H9 (cell line): Measurements from ENCODE around the gene YRDC. TPM values are rescaled to one million over a fixed set of nuclear protein-coding genes. Genes with fewer than 3 reads are reported as not detected.

Experiments used
- DNase-seq: peaks from one replicate; pipeline ENCODE4 v3.0.0-alpha.2; 2017
- H2AFZ ChIP-seq: one replicate; pipeline ENCODE4 v1.6.1; 2013; ENCODE audit warnings: mild to moderate bottlenecking, low read length, control low read depth, moderate library complexity
- H2AK5ac ChIP-seq: 2 replicates; pipeline ENCODE4 v1.6.1; 2013; ENCODE audit warnings: low read length, control low read depth, mixed read lengths; ENCODE audit not compliant: insufficient read length
- H2BK120ac ChIP-seq: one replicate; pipeline ENCODE4 v1.6.1; 2013; ENCODE audit warnings: low read depth, mild to moderate bottlenecking, low read length, control low read depth, inconsistent platforms; ENCODE audit not compliant: poor library complexity, severe bottlenecking
- H2BK12ac ChIP-seq: 2 replicates; pipeline ENCODE4 v1.6.1; 2013; ENCODE audit warnings: low read length, control low read depth, mixed read lengths, low read depth; ENCODE audit not compliant: insufficient read length
- H2BK15ac ChIP-seq: 2 replicates; pipeline ENCODE4 v1.6.1; 2013; ENCODE audit warnings: low read depth, low read length, control low read depth
- H2BK20ac ChIP-seq: one replicate; pipeline ENCODE4 v1.6.1; 2013; ENCODE audit warnings: low read depth, mild to moderate bottlenecking, low read length, control low read depth, inconsistent platforms; ENCODE audit not compliant: poor library complexity, severe bottlenecking
- H2BK5ac ChIP-seq: 2 replicates; pipeline ENCODE4 v1.6.1; 2013; ENCODE audit warnings: low read length, control low read depth, mixed read lengths; ENCODE audit not compliant: insufficient read length
- H3K14ac ChIP-seq: 2 replicates; pipeline ENCODE4 v1.6.1; 2013; ENCODE audit warnings: low read length, control low read depth; ENCODE audit not compliant: insufficient read depth
- H3K18ac ChIP-seq: 2 replicates; pipeline ENCODE4 v1.6.1; 2013; ENCODE audit warnings: low read depth, mild to moderate bottlenecking, mixed read lengths, low read length, control low read depth; ENCODE audit not compliant: insufficient read length
- H3K23ac ChIP-seq: 2 replicates; pipeline ENCODE4 v1.6.1; 2013; ENCODE audit warnings: low read length, control low read depth, mixed read lengths, low read depth; ENCODE audit not compliant: insufficient read length
- H3K23me2 ChIP-seq: 2 replicates; pipeline ENCODE4 v1.6.1; 2013; ENCODE audit warnings: low read depth, mild to moderate bottlenecking, mixed read lengths, low read length, control low read depth; ENCODE audit not compliant: insufficient read length, poor library complexity, severe bottlenecking
- H3K27ac ChIP-seq: 2 replicates; pipeline ENCODE4 v1.5.1; 2013; ENCODE audit warnings: low read length, control low read depth, mixed read lengths, low read depth; ENCODE audit not compliant: insufficient read length
- H3K27me3 ChIP-seq: 2 replicates; pipeline ENCODE4 v1.6.1; 2013; ENCODE audit warnings: low read length, control low read depth, inconsistent platforms; ENCODE audit not compliant: insufficient read depth
- H3K4ac ChIP-seq: 2 replicates; pipeline ENCODE4 v1.6.1; 2013; ENCODE audit warnings: low read depth, mild to moderate bottlenecking, control low read depth, inconsistent platforms, low read length, moderate library complexity
- H3K4me1 ChIP-seq: 2 replicates; pipeline ENCODE4 v1.6.1; 2013; ENCODE audit warnings: low read length, control low read depth, inconsistent platforms; ENCODE audit not compliant: insufficient read depth
- H3K4me2 ChIP-seq: 2 replicates; pipeline ENCODE4 v1.6.1; 2013; ENCODE audit warnings: low read length, control low read depth, mixed read lengths; ENCODE audit not compliant: insufficient read length, insufficient read depth
- H3K56ac ChIP-seq: 2 replicates; pipeline ENCODE4 v1.6.1; 2013; ENCODE audit warnings: low read depth, mild to moderate bottlenecking, mixed read lengths, low read length, control low read depth; ENCODE audit not compliant: insufficient read length
- H3K79me1 ChIP-seq: 2 replicates; pipeline ENCODE4 v1.6.1; 2013; ENCODE audit warnings: low read depth, mild to moderate bottlenecking, moderate library complexity, low read length, control low read depth, inconsistent platforms; ENCODE audit not compliant: insufficient read depth, poor library complexity, severe bottlenecking
- H3K79me2 ChIP-seq: 2 replicates; pipeline ENCODE4 v1.6.1; 2013; ENCODE audit warnings: low read length, control low read depth, inconsistent platforms; ENCODE audit not compliant: insufficient read depth
- H3K9ac ChIP-seq: 2 replicates; pipeline ENCODE4 v1.6.1; 2013; ENCODE audit warnings: low read length, control low read depth, mixed read lengths; ENCODE audit not compliant: insufficient read length; ENCODE audit errors: extremely low read depth
- H3K9me3 ChIP-seq: one replicate; pipeline ENCODE4 v1.6.1; 2013; ENCODE audit warnings: low read depth, low read length, inconsistent platforms; ENCODE audit not compliant: control insufficient read depth
- H3T11ph ChIP-seq: one replicate; pipeline ENCODE4 v1.6.1; 2013; ENCODE audit warnings: mild to moderate bottlenecking, low read length, control low read depth, inconsistent platforms
- H4K20me1 ChIP-seq: one replicate; pipeline ENCODE4 v1.6.1; 2013; ENCODE audit not compliant: control insufficient read depth, insufficient read length, insufficient read depth
- H4K5ac ChIP-seq: 2 replicates; pipeline ENCODE4 v1.6.1; 2013; ENCODE audit warnings: low read depth, mild to moderate bottlenecking, mixed read lengths, low read length, control low read depth; ENCODE audit not compliant: insufficient read length
- H4K8ac ChIP-seq: replicated peaks from 2 replicates; pipeline ENCODE4 v1.6.1; 2013; ENCODE audit warnings: low read length, control low read depth, mixed read lengths, low read depth; ENCODE audit not compliant: insufficient read length
- H4K91ac ChIP-seq: 2 replicates; pipeline ENCODE4 v1.6.1; 2013; ENCODE audit warnings: low read depth, mild to moderate bottlenecking, moderate library complexity, mixed read lengths, low read length, control low read depth; ENCODE audit not compliant: insufficient read length
- H3K27ac Mint-ChIP-seq, 3 experiments: 2 replicates in 2 of 3; 3 replicates in 1 of 3; pipeline ENCODE4 v1.8.0; 2020 to 2021; ENCODE audit warnings: mixed read lengths in 3 of 3, mild to moderate bottlenecking in 1 of 3, moderate library complexity in 1 of 3
- H3K27me3 Mint-ChIP-seq: 2 replicates; pipeline ENCODE4 v1.8.0; 2021; ENCODE audit warnings: low read depth, mild to moderate bottlenecking, moderate library complexity, mixed read lengths
- H3K36me3 Mint-ChIP-seq, 3 experiments: 2 replicates in 2 of 3; 3 replicates in 1 of 3; pipeline ENCODE4 v1.8.0; 2020 to 2021; ENCODE audit warnings: low read depth in 3 of 3, mixed read lengths in 3 of 3; ENCODE audit not compliant: insufficient read depth in 1 of 3
- H3K4me1 Mint-ChIP-seq, 2 experiments: 2 replicates each; pipeline ENCODE4 v1.8.0; 2020; ENCODE audit warnings: mixed read lengths in 2 of 2
- H3K4me3 Mint-ChIP-seq, 2 experiments: 2 replicates in 1 of 2; 3 replicates in 1 of 2; pipeline ENCODE4 v1.8.0; 2020 to 2021; ENCODE audit warnings: mild to moderate bottlenecking in 2 of 2, mixed read lengths in 2 of 2, moderate library complexity in 1 of 2
- H3K9me3 Mint-ChIP-seq, 2 experiments: 2 replicates in 1 of 2; 3 replicates in 1 of 2; pipeline ENCODE4 v1.8.0; 2020; ENCODE audit warnings: mild to moderate bottlenecking in 2 of 2, mixed read lengths in 2 of 2, moderate library complexity in 1 of 2
- WGBS: extraction: QIAGEN DNeasy Blood & Tissue Kit; methylation state at CpG from one replicate; pipeline ENCODE4 v1.1.7; 2013; ENCODE audit warnings: missing lambda C conversion rate, low lambda C conversion rate, mixed read lengths; ENCODE audit not compliant: insufficient read length; ENCODE audit errors: extremely low coverage; 5-methylcytosine and 5-hydroxymethylcytosine counted together
- total RNA-seq: library from RNA; stranded (reverse); gene quantifications from 2 replicates; pipeline ENCODE4 v1.2.1, GENCODE V29; 2021
- TF ChIP-seq, protein P1 (sequence below): fragments of 200-600 bp; sonication (generic); conservative IDR thresholded peaks from 3 replicates; pipeline ENCODE4 v1.8.0; 2021; ENCODE audit warnings: antibody characterized with exemption, mild to moderate bottlenecking

The YRDC gene
- total RNA-seq, 1 experiment from 2014 or later: 28.0 TPM

DNA sequence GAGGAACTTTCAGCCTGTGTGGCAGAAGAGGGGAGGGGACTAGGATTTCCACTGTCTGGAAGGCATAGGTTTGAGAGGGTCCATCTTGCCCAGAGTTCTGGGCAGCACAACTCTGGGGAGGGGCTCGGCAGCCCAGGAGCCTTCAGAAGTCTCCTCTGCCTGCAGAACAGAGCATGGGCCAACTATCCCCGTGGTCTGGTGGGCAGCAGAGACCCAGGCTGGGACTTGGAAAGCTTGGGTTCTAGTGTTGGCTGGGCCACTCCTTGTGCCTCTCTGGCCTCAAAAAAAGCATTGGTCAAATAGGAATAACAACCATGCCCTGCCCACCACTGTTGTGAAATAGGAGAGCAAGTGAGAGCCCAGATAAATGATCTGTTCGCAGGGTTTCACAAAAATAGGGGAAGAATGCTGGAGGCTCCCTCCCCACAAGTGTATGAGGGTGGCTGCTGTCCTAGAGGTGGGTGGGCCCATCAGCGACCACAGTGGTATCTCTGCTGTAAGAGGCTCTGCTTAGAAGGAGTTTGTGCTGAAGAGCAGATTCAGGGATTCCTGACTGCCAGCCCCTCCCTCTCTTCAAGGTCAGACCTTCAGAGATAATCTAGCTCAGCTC is 52.0 kb downstream of the YRDC start:
- Histone ChIP-seq H3K27me3 (peaks cover 37% of the 10 kb centered on the region), H3K27ac (no peak overlapping the region), H3K14ac (no peak overlapping the region), H3K23ac (no peak overlapping the region), H4K20me1 (no peaks in the 10 kb centered on the region), H3K79me1 (no peaks in the 10 kb centered on the region), H4K91ac (no peak overlapping the region), H3K9ac (no peak overlapping the region), H3K4me2 (no peak overlapping the region), H2BK5ac (no peak overlapping the region), H2BK20ac (no peak overlapping the region), H3K4ac (no peak overlapping the region), H4K8ac (no peak overlapping the region), H2AFZ (no peak overlapping the region), H3K79me2 (no peaks in the 10 kb centered on the region), H2BK15ac (no peak overlapping the region), H2AK5ac (no peak overlapping the region), H3K9me3 (no peaks in the 10 kb centered on the region), H3K4me1 (no peaks in the 10 kb centered on the region; the same call in 1 of the 2 replicates), H3K56ac (no peak overlapping the region), H3K18ac (no peak overlapping the region), H2BK12ac (no peak overlapping the region), H2BK120ac (no peak overlapping the region), H3K23me2 (no peaks in the 10 kb centered on the region), H4K5ac (no peak overlapping the region), H3T11ph (no peak overlapping the region)
- TF ChIP-seq, protein P1, sequence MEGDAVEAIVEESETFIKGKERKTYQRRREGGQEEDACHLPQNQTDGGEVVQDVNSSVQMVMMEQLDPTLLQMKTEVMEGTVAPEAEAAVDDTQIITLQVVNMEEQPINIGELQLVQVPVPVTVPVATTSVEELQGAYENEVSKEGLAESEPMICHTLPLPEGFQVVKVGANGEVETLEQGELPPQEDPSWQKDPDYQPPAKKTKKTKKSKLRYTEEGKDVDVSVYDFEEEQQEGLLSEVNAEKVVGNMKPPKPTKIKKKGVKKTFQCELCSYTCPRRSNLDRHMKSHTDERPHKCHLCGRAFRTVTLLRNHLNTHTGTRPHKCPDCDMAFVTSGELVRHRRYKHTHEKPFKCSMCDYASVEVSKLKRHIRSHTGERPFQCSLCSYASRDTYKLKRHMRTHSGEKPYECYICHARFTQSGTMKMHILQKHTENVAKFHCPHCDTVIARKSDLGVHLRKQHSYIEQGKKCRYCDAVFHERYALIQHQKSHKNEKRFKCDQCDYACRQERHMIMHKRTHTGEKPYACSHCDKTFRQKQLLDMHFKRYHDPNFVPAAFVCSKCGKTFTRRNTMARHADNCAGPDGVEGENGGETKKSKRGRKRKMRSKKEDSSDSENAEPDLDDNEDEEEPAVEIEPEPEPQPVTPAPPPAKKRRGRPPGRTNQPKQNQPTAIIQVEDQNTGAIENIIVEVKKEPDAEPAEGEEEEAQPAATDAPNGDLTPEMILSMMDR: no peak
- H3K4me1 Mint-ChIP-seq: peaks cover 4 to 6% of the 10 kb centered on the region in 2 experiments; a peak in 2 of 4 replicates
- peaks cover 0 to 1% (median 0%) of the 10 kb centered on the region in 3 experiments; a peak in 1 of 7 replicates for H3K36me3 Mint-ChIP-seq
- no peak overlapping the region for H3K4me3 Mint-ChIP-seq
- no peak overlapping the region for H3K27ac Mint-ChIP-seq
- H3K9me3 Mint-ChIP-seq: peaks cover 0 to 2% of the 10 kb centered on the region in 2 experiments; a peak in 2 of 5 replicates
- no CpG with 5 or more reads among the region's 4 CpGs for WGBS
- DNase-seq: no peak
- peaks cover 15% of the 10 kb centered on the region for H3K27me3 Mint-ChIP-seq
